NOMO-1 (cell line): ENCODE results near the gene AGBL5.

Experiments used
- DNase-seq, 2 experiments: peaks; one replicate each; lab custom pipeline; 2025; ENCODE audit not compliant: unreplicated experiment in 2 of 2; lab: John Stamatoyannopoulos, UW

The AGBL5 gene

GRCh38 chr2:27076323-27076722 lies 24.9 kb downstream of the AGBL5 start:
- no peak for DNase-seq

- DNase-seq: no peak
Measured at GRCh38 chr2:27077231-27077630, 25.8 kb downstream of the AGBL5 start.

GRCh38 chr2:27078267-27079194 lies 27.1 kb downstream of the AGBL5 start, which contains the start of gene EMILIN1:
Gene EMILIN1 (plus strand): TSS chr2:27078615. CDS start chr2:27079066, 451 bp downstream.
- no peak for DNase-seq

GRCh38 chr2:27079233-27080139 lies 28.0 kb downstream of the AGBL5 start:
- DNase-seq: no peak

- DNase-seq: no peak
Measured at GRCh38 chr2:27080140-27080469, 28.6 kb downstream of the AGBL5 start.

GRCh38 chr2:27080603-27080936 lies 29.1 kb downstream of the AGBL5 start:
- no peak for DNase-seq

- peak; percentile 31 to 32 for DNase-seq
Measured at GRCh38 chr2:27081984-27082772, 30.7 kb downstream of the AGBL5 start.

- no peak for DNase-seq
Measured at GRCh38 chr2:27082773-27083409, 31.4 kb downstream of the AGBL5 start.

- no peak for DNase-seq
Measured at GRCh38 chr2:27083410-27084296, 32.2 kb downstream of the AGBL5 start.

GRCh38 chr2:27084297-27085061 lies 33.0 kb downstream of the AGBL5 start:
- no peak for DNase-seq

GRCh38 chr2:27085062-27085672 lies 33.7 kb downstream of the AGBL5 start:
- no peak for DNase-seq

GRCh38 chr2:27085673-27086089 lies 34.2 kb downstream of the AGBL5 start:
- peak in 1 of 2 experiments; percentile 29 for DNase-seq

GRCh38 chr2:27086090-27086723 lies 34.7 kb downstream of the AGBL5 start:
- DNase-seq: peak; percentile 88 to 93

GRCh38 chr2:27086724-27087593 lies 35.5 kb downstream of the AGBL5 start, which contains the start of gene KHK:
Gene KHK (plus strand): TSS chr2:27086772. CDS start chr2:27087260, 488 bp downstream.
- no peak for DNase-seq

GRCh38 chr2:27087823-27088410 lies 36.4 kb downstream of the AGBL5 start:
- no peak for DNase-seq

- no peak for DNase-seq
Measured at GRCh38 chr2:27088634-27089033, 37.2 kb downstream of the AGBL5 start.
